ENCODE data around the gene TNN.

Gene TNN

DNA sequence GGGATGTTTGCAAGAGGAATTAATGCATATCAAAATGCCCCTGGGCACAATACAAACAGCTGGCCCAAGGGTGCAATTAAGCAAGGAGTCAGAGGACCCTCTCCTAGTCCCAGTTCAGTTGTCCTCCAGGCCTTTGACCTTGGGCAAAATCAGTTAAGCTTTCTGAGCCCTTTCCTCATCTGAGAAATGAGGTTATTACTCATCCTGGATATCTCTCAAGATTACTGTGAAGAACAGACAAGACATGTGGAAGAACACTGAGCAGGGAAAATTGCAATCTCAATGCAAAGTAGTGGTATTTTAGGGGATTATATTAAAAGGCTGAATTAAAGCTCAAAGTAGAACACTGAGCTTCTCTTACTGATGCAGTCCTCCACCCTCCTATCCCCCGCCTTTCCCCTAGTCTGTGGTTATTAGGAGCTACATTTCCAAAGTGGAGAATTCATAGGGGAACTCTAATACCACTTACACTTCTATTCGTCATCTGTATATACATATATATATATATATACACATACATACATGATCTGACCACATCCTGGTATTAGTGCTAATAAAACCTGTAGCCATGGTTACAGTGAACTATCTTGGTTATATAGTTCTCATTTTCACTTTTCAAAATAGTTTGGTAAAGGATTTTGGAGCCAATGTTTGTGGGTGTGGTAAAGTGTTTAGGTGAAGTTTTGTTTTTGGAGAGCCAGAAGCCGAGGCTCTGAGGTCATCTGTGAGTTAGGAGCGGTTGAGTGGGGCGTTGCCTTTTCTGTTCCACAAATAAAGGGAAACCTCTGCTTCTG is 106.9 kb downstream of the TNN start:
- no peak for DNase-seq (ENCODE audit: low read depth)

GRCh38 chr1:175176246-175176645 is 108.6 kb downstream of the TNN start:
- DNase-seq (ENCODE audit: low read depth), result no peak

DNA sequence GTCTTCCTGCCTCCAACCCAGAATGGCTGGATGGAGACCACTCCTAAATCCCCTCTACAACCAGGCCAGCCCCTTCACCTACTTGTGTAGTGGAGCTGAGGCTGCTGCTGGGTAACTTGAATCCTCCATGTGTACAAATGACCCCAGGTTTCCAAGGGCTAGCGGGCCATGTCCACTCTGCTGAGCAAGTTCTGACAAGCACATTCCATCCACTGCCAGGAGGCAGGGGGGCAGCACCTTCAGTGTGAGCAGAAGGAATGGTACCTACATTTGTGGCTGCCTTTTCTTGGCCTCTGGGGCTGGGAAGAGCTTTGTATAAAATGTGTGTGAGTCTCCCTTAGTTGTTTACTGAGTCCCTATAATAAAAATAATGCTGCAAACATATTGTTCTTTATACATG is 110.4 kb downstream of the TNN start:
- DNase-seq (ENCODE audit: low read depth), result no peak

- no peak for DNase-seq (ENCODE audit: low read depth)
Measured at GRCh38 chr1:175178456-175178855, 110.8 kb downstream of the TNN start.

- no peak for DNase-seq (ENCODE audit: low read depth)
Measured at GRCh38 chr1:175179837-175180590, 112.4 kb downstream of the TNN start.

DNA sequence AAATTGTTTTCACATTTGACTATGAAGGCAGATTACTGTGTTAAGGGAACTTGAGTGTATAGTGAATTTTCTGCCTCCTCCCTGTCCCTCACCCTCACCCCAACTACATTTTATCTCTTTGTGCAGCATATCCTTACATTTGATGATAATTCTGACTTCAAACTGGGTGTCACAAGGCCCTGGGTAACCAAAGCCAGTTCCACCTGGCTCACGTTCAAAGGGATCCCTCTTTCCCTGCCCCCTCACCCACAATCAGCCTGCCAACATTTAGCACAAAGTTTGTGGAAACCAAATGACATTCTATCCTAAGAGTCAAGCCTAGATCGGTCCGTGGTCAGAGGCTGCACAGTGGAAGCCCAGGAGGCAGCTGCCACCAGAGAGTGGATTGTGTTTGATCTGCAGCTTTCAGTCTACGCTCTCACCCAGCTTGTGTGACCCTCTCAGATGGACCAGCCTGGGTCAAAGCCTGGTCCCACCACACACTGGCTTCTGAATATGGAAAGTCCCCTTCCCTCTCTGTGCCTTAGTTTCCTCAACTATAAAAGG is 114.6 kb downstream of the TNN start:
- no peak for DNase-seq (ENCODE audit: low read depth)

- DNase-seq (ENCODE audit: low read depth), result no peak
Measured at GRCh38 chr1:175183586-175183985, 116.0 kb downstream of the TNN start.

DNA sequence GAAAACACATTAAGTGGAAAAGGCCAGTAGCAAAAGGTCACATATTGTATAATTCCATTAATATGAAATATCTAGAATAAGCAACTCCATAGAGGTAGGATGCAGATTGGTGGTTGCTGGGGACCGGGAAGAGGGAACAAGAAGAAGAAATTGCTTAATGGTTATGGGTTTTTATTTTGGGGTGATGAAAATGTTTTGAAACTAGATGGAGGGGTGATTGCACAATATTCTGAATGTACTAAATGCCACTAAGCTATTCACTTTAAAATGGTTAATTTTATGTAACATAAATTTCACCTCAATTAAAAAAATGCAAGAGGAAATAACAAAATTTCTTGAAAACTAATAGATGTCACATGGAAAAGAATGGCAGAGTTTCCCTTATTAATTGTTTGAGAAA is 118.3 kb downstream of the TNN start:
- no peak for DNase-seq (ENCODE audit: low read depth)

DNA sequence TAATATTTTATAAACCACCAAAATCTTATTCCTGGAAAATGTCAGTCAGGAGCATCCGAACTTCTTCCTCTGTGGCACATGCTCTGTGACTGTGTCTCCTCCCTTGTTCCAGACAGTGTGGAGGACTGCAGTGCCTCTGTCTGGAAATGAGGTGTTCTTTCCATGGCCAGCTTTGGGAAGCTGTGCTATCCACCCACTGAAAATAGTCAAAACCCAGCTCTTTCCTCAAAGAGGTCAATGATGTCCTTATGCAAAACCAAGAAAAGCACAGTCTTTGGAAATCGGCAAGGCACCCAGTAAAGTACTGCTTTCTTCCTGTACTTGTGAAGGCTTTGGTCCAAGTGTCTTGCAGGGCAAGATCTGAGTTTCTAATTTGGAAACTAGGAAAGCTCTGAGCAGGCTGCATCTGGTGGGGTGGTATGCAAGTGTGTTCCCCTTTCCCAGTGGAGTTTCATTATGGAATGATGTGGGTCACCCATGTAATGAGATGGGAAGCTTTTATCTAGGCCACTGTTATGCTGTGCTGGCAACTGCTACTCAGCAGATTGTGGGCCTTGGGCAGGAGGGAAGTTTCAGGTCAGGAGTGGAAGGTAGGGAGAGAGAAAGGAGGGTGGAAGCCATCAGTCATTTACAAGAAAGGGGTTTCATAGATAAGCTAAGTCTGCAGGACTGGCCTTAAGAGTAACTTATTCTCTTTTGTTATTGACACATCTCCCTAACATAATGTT is 119.0 kb downstream of the TNN start:
- no peak for DNase-seq (ENCODE audit: low read depth)

- no peak for DNase-seq (ENCODE audit: low read depth)
Measured at GRCh38 chr1:175188936-175189335, 121.3 kb downstream of the TNN start.

- no peak for DNase-seq (ENCODE audit: low read depth)
Measured at GRCh38 chr1:175191659-175192058, 124.0 kb downstream of the TNN start.

GRCh38 chr1:175192111-175192629 is 124.5 kb downstream of the TNN start:
- DNase-seq (ENCODE audit: low read depth), result no peak

- no peak for DNase-seq (ENCODE audit: low read depth)
Measured at GRCh38 chr1:175192630-175193526, 125.2 kb downstream of the TNN start, which contains the start of gene KIAA0040. TSS of gene KIAA0040 (minus strand) at chr1:175192776. CDS start at chr1:175161013, 31,763 bp downstream.

GRCh38 chr1:175193527-175193910 is 125.9 kb downstream of the TNN start:
- no peak for DNase-seq (ENCODE audit: low read depth)

DNA sequence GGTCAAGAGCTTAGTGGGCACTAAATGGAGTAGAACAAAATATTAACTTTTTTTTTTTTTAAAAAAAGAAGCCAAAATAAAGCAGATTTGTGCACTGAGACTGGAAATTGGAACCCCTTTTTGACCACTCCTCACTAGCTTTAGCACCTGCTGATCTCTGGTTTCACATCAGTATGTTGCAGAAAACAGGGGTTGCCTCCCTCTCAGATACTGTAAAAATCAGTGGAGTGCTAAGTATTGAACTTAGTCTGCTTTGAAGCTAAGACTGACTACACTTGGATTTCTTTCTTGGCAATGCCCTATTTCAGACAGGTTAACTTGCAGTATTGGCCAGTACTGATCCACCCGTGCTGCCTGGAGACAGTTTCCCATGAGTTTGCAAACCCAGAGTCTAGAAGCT is 127.6 kb downstream of the TNN start:
- DNase-seq (ENCODE audit: low read depth), result no peak

GRCh38 chr1:175195798-175196197 is 128.2 kb downstream of the TNN start:
- no peak for DNase-seq (ENCODE audit: low read depth)

GRCh38 chr1:175197531-175197930 is 129.9 kb downstream of the TNN start:
- no peak for DNase-seq (ENCODE audit: low read depth)
